Measurements from ENCODE around the gene PRPF8. TPM values are rescaled to one million over a fixed set of nuclear protein-coding genes. Genes with fewer than 3 reads are reported as not detected.
A peak's percentile ranks its signal among the peaks of the same experiment; 100 is the strongest.

Gene PRPF8
- total and polyA plus RNA-seq, 2 experiments from 2014 or later = 178 to 246 TPM

- TF ChIP-seq REST (IDR thresholded peaks at IDR 0.05; ENCODE audit: unreplicated experiment) = no peak
Measured at GRCh38 chr17:1712271-1712670, 27.6 kb upstream of the PRPF8 start (continued).

GRCh38 chr17:1711804-1712203, 27.1 kb upstream of the PRPF8 start:
- no peak overlapping the region for H2AFZ ChIP-seq
- Mint-ChIP-seq H3K27me3 (ENCODE audit: insufficient read depth, low read depth, poor library complexity) (peaks cover 34% of the 10 kb centered on the region), H3K27ac (no peak overlapping the region), H3K36me3 (ENCODE audit: low read depth) (peaks cover 14% of the 10 kb centered on the region; the same call in 2 of the 3 replicates), H3K4me3 (peak overlapping the region; percentile 83; the same call in 1 of the 3 replicates), H3K4me1 (peaks cover 31% of the 10 kb centered on the region), H3K9me3 (no peaks in the 10 kb centered on the region)
- peaks cover 7% of the 10 kb centered on the region; the same call in 1 of the 2 replicates for H3K27me3 ChIP-seq (ENCODE audit: insufficient read depth)
- no peaks in the 10 kb centered on the region for H4K20me1 ChIP-seq (replicated peaks; ENCODE audit: insufficient read depth)
- no peak overlapping the region for H3K27ac ChIP-seq (ENCODE audit: low read depth)
- DNase-seq (ENCODE audit: low spot score) (no peak), ATAC-seq (no peak)
- H3K4me3 ChIP-seq = no peak overlapping the region
- no peak overlapping the region for H3K4me2 ChIP-seq
- H3K4me1 ChIP-seq (ENCODE audit: insufficient read depth) = peaks cover 13% of the 10 kb centered on the region
- no peaks in the 10 kb centered on the region for H3K79me2 ChIP-seq (replicated peaks; ENCODE audit: insufficient read depth)
- no peaks in the 10 kb centered on the region; the same call in 1 of the 2 replicates for H3F3A ChIP-seq (replicated peaks; ENCODE audit: low read depth)
- no peaks in the 10 kb centered on the region for H3K36me3 ChIP-seq (ENCODE audit: insufficient read depth)
- no peaks in the 10 kb centered on the region for H3K9me2 ChIP-seq (ENCODE audit: insufficient read depth)
- no peak for TF ChIP-seq POLR2AphosphoS5 (IDR thresholded peaks at IDR 0.05; ENCODE audit: low read depth)
- TF ChIP-seq ZNF114 (CRISPR knock-in tag; IDR thresholded peaks at IDR 0.05) = no peak
- no peak for TF ChIP-seq CTCF (conservative IDR thresholded peaks at IDR 0.05; ENCODE audit: low read depth in 2 of 2)
- no peak for TF ChIP-seq CREB1 (CRISPR knock-in tag; IDR thresholded peaks at IDR 0.05; ENCODE audit: low read depth)
- TF ChIP-seq ZNF462 (CRISPR knock-in tag; IDR thresholded peaks at IDR 0.05) = no peak
- no peak for TF ChIP-seq EZH2phosphoT487 (IDR thresholded peaks at IDR 0.05; ENCODE audit: unreplicated experiment)
- TF ChIP-seq NANOG (IDR thresholded peaks at IDR 0.05; ENCODE audit: borderline replicate concordance) = no peak
- TF ChIP-seq REST (IDR thresholded peaks at IDR 0.05; ENCODE audit: unreplicated experiment) = no peak
- TF ChIP-seq EZH2 (IDR thresholded peaks at IDR 0.05; ENCODE audit: low read depth, unreplicated experiment) = no peak
